Endothelial cell (in vitro differentiated cells): Measurements from ENCODE around the gene KRTDAP. TPM values are rescaled to one million over a fixed set of nuclear protein-coding genes. Genes with fewer than 3 reads are reported as not detected.

Experiments
- DNase-seq: peaks from one replicate; pipeline ENCODE4 v3.0.0; 2021; ENCODE audit warnings: low spot score
- H3K27ac Mint-ChIP-seq: one replicate; pipeline ENCODE4 v1.8.0; 2021; ENCODE audit warnings: mixed read lengths, inconsistent platforms; ENCODE audit not compliant: unreplicated experiment
- H3K27me3 Mint-ChIP-seq: one replicate; pipeline ENCODE4 v1.8.0; 2021; ENCODE audit warnings: mild to moderate bottlenecking, moderate library complexity, mixed read lengths, inconsistent platforms; ENCODE audit not compliant: unreplicated experiment
- H3K36me3 Mint-ChIP-seq: one replicate; pipeline ENCODE4 v1.8.0; 2021; ENCODE audit warnings: mild to moderate bottlenecking, low read depth, mixed read lengths, inconsistent platforms; ENCODE audit not compliant: unreplicated experiment
- H3K4me1 Mint-ChIP-seq: one replicate; pipeline ENCODE4 v1.8.0; 2021; ENCODE audit warnings: mild to moderate bottlenecking, mixed read lengths, inconsistent platforms; ENCODE audit not compliant: unreplicated experiment
- H3K4me3 Mint-ChIP-seq: one replicate; pipeline ENCODE4 v1.8.0; 2021; ENCODE audit warnings: mild to moderate bottlenecking, mixed read lengths, inconsistent platforms; ENCODE audit not compliant: unreplicated experiment
- H3K9me3 Mint-ChIP-seq: one replicate; pipeline ENCODE4 v1.8.0; 2021; ENCODE audit warnings: mixed read lengths, inconsistent platforms; ENCODE audit not compliant: unreplicated experiment
- CTCF ChIP-seq: fragments of 200-600 bp; sonication (generic); IDR thresholded peaks from one replicate; pipeline ENCODE4 v1.5.0; 2021; ENCODE audit warnings: antibody characterized with exemption; ENCODE audit not compliant: unreplicated experiment
- total RNA-seq: library from RNA; stranded (reverse); fragmentation: NEBNext Ultra II Directional; extraction: Animal tissue kit (Norgen Biotek cat#: 25700); gene quantifications from one replicate; pipeline ENCODE4 v1.2.1, GENCODE V29; 2021; ENCODE audit not compliant: unreplicated experiment

Gene KRTDAP
- total RNA-seq, 1 donor from 2014 or later = not detected

DNA sequence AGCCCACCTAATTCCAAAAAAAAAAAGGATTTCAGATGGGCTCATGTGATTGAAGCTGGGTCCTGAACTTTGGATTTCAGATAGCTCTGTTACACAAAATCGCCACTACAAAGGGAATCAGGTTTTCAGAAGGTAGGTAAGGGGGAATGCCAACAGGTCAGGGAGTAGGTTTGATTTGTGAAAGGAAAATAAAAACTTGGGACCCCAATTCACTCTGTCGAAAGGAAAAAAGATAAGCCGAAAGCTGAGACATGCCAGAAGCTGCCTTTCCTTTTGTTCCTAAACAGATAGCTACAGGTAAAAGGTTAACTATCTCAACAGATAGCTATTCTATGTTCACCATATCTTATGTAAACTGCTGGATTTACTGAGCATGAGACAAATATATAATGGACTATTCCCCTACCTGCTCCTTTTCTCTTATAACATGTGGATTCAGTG lies 4.0 kb downstream of the KRTDAP start:
- TF ChIP-seq CTCF = no peak
- Mint-ChIP-seq H3K4me3 (no peak overlapping the region), H3K9me3 (no peaks in the 10 kb centered on the region), H3K27me3 (no peaks in the 10 kb centered on the region), H3K36me3 (no peaks in the 10 kb centered on the region), H3K27ac (no peak overlapping the region), H3K4me1 (no peaks in the 10 kb centered on the region)
- DNase-seq = no peak

- Mint-ChIP-seq H3K4me3 (no peak overlapping the region), H3K27ac (no peak overlapping the region), H3K36me3 (no peaks in the 10 kb centered on the region), H3K27me3 (no peaks in the 10 kb centered on the region), H3K4me1 (no peaks in the 10 kb centered on the region), H3K9me3 (no peaks in the 10 kb centered on the region)
- no peak for TF ChIP-seq CTCF
- DNase-seq = no peak
Measured at GRCh38 chr19:35484252-35485036, 5.8 kb downstream of the KRTDAP start.

DNA sequence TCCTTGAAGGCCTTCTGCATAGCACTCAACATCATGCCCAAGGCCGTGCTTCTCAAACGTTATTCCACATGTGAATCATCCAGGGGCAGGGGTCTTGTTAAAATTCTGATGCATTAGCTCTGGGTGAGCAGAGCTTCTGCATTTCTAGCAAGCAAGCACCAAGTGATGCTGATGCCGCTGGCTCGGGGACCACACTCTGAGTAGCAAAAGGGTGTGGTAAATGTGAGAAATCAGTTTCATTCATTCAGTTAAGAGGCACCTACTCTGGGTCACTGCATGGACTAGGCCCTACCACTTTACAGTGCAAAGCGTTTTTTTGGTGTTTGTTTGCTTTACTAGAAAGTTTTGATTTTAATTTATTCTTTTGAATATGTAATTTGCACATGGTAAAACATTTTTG lies 7.2 kb downstream of the KRTDAP start:
- Mint-ChIP-seq H3K4me3 (no peak overlapping the region), H3K27ac (no peak overlapping the region), H3K27me3 (no peaks in the 10 kb centered on the region), H3K4me1 (no peaks in the 10 kb centered on the region), H3K9me3 (no peaks in the 10 kb centered on the region), H3K36me3 (no peaks in the 10 kb centered on the region)
- no peak for DNase-seq
- no peak for TF ChIP-seq CTCF

- Mint-ChIP-seq H3K27me3 (no peaks in the 10 kb centered on the region), H3K4me3 (no peak overlapping the region), H3K4me1 (no peaks in the 10 kb centered on the region), H3K9me3 (no peaks in the 10 kb centered on the region), H3K27ac (no peak overlapping the region), H3K36me3 (no peaks in the 10 kb centered on the region)
- no peak for TF ChIP-seq CTCF
- DNase-seq = no peak
Measured at GRCh38 chr19:35478794-35479677, 11.2 kb downstream of the KRTDAP start.
